Superior temporal gyrus (tissue), 1 donor: ENCODE data around the gene MCTP1.

ENCODE experiments used
- DNase-seq: peaks from one replicate; pipeline ENCODE4 v3.0.0-alpha.2; 2016; ENCODE audit errors: extremely low spot score

Gene MCTP1

GRCh38 chr5:94707359-94707758 lies 577.5 kb downstream of the MCTP1 start:
- no peak for DNase-seq

GRCh38 chr5:94705427-94705826 lies 579.5 kb downstream of the MCTP1 start:
- no peak for DNase-seq

- DNase-seq = no peak
Observed at GRCh38 chr5:94702729-94703128, 582.2 kb downstream of the MCTP1 start.

- no peak for DNase-seq
Observed at GRCh38 chr5:94700592-94700991, 584.3 kb downstream of the MCTP1 start.

- no peak for DNase-seq
Observed at GRCh38 chr5:94699562-94699961, 585.3 kb downstream of the MCTP1 start.

- DNase-seq = no peak
Observed at GRCh38 chr5:94698197-94698596, 586.7 kb downstream of the MCTP1 start.

GRCh38 chr5:94694671-94695070 lies 590.2 kb downstream of the MCTP1 start:
- peak; percentile 24 for DNase-seq

- peak; percentile 12 for DNase-seq
Observed at GRCh38 chr5:94693845-94694370, 591.0 kb downstream of the MCTP1 start.

GRCh38 chr5:94693043-94693822 lies 591.7 kb downstream of the MCTP1 start:
- peak; percentile 76 for DNase-seq

GRCh38 chr5:94692581-94692980 lies 592.3 kb downstream of the MCTP1 start:
- DNase-seq = no peak

GRCh38 chr5:94691949-94692348 lies 592.9 kb downstream of the MCTP1 start:
- DNase-seq = peak; percentile 67

- no peak for DNase-seq
Observed at GRCh38 chr5:94691291-94691690, 593.6 kb downstream of the MCTP1 start.

- DNase-seq = peak; percentile 36
Observed at GRCh38 chr5:94690778-94691177, 594.1 kb downstream of the MCTP1 start.

GRCh38 chr5:94689908-94690307 lies 595.0 kb downstream of the MCTP1 start:
- DNase-seq = peak; percentile 64

GRCh38 chr5:94682814-94683520 lies 601.9 kb downstream of the MCTP1 start:
- no peak for DNase-seq

GRCh38 chr5:94675965-94676618 lies 608.8 kb downstream of the MCTP1 start:
- no peak for DNase-seq

- DNase-seq = no peak
Observed at GRCh38 chr5:94674490-94675382, 610.2 kb downstream of the MCTP1 start.

GRCh38 chr5:94672746-94673145 lies 612.1 kb downstream of the MCTP1 start:
- no peak for DNase-seq

- DNase-seq = no peak
Observed at GRCh38 chr5:94670726-94671125, 614.2 kb downstream of the MCTP1 start.

GRCh38 chr5:94667937-94668336 lies 617.0 kb downstream of the MCTP1 start:
- no peak for DNase-seq

GRCh38 chr5:94661086-94661485 lies 623.8 kb downstream of the MCTP1 start:
- DNase-seq = no peak
